ENCODE data around the gene NEK4.

DNA sequence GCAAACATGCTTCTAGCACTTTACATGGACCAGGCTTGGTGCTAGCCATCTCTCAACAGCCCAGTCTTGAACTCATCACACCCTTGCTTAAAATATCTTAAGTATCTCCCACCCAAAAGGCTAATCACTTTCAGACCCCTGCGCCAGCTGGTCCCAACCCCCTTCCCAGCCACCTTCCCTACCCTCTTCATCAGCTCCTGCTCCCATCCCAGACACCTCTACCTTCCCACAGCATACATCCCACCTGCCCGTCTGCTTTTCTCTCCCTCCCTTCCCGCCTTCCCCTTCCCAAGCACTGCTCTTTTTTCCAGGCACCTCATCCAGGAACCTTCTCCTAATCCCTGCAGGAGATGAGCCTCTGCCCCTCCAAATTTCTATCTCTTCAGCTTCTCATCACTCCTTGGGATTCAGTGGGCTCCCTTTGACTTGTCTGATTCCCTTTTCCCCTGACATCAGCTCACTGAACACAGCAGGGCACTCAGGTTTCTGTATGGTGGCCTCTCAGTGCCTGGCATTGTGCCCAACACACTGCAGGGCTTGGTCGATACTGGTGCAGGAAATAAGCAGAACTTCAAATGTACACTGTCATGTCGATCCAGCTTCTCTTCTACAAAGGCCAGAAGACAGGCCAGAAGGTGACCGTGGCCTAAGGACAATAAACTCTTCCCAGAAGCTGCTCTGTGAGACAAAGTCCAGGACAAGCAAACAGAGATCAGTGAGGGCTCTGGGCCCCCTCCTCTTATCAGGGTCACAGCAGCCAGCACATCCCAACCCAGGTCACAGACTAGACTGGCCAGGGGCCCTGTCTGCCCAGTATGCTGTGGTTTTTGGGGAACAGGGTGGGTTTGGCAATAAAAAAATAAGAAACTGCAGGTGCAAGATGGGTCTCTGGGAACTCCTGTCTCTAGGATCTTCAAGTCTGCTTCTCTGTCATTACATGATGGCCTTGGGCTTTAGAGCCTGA is 4.4 kb upstream of the NEK4 start:
- TF ChIP-seq CTCF (IDR thresholded peaks at IDR 0.05): no peak
- no peak for TF ChIP-seq POLR2AphosphoS5 (IDR thresholded peaks at IDR 0.05; ENCODE audit: low read depth, low read length)
- TF ChIP-seq MXI1 (IDR thresholded peaks at IDR 0.05; ENCODE audit: low read depth, low read length): no peak
- no peak for TF ChIP-seq TAF1 (IDR thresholded peaks at IDR 0.05; ENCODE audit: borderline replicate concordance, low read depth, low read length)
- TF ChIP-seq SMC3 (IDR thresholded peaks at IDR 0.05; ENCODE audit: low read depth, low read length): no peak
- no peak for TF ChIP-seq GATA2 (CRISPR knock-in tag; IDR thresholded peaks at IDR 0.05)
- no peak for TF ChIP-seq MEF2A (IDR thresholded peaks at IDR 0.05; ENCODE audit: borderline replicate concordance, low read depth)
- TF ChIP-seq, protein P1, sequence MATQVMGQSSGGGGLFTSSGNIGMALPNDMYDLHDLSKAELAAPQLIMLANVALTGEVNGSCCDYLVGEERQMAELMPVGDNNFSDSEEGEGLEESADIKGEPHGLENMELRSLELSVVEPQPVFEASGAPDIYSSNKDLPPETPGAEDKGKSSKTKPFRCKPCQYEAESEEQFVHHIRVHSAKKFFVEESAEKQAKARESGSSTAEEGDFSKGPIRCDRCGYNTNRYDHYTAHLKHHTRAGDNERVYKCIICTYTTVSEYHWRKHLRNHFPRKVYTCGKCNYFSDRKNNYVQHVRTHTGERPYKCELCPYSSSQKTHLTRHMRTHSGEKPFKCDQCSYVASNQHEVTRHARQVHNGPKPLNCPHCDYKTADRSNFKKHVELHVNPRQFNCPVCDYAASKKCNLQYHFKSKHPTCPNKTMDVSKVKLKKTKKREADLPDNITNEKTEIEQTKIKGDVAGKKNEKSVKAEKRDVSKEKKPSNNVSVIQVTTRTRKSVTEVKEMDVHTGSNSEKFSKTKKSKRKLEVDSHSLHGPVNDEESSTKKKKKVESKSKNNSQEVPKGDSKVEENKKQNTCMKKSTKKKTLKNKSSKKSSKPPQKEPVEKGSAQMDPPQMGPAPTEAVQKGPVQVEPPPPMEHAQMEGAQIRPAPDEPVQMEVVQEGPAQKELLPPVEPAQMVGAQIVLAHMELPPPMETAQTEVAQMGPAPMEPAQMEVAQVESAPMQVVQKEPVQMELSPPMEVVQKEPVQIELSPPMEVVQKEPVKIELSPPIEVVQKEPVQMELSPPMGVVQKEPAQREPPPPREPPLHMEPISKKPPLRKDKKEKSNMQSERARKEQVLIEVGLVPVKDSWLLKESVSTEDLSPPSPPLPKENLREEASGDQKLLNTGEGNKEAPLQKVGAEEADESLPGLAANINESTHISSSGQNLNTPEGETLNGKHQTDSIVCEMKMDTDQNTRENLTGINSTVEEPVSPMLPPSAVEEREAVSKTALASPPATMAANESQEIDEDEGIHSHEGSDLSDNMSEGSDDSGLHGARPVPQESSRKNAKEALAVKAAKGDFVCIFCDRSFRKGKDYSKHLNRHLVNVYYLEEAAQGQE (IDR thresholded peaks at IDR 0.05; ENCODE audit: low read depth, low read length): no peak
